GM23338 (cell line): ENCODE data around the gene RYR2. TPM values are rescaled to one million over a fixed set of nuclear protein-coding genes. Genes with fewer than 3 reads are reported as not detected.

ENCODE experiments used
- ATAC-seq: fragments of 200-7000 bp; cut with Tn5 transposase; 3 replicates; pipeline ENCODE4 v1.9.1; 2020
- DNase-seq: peaks from one replicate; pipeline ENCODE4 v3.0.0-alpha.2; 2015; ENCODE audit warnings: low spot score
- H2AFZ ChIP-seq: fragments of 200-600 bp; sonication (generic); 2 replicates; pipeline ENCODE4 v1.8.0; 2016; ENCODE audit warnings: antibody characterized with exemption, mild to moderate bottlenecking, moderate library complexity
- H3F3A ChIP-seq: fragments of 200-600 bp; sonication (generic); replicated peaks from 2 replicates; pipeline ENCODE4 v1.8.0; 2017; ENCODE audit warnings: antibody characterized with exemption, mixed run types, low read depth
- H3K27ac ChIP-seq: fragments of 200-600 bp; sonication (generic); 2 replicates; pipeline ENCODE4 v1.6.1; 2016; ENCODE audit warnings: low read depth
- H3K27me3 ChIP-seq: fragments of 200-600 bp; sonication (generic); 2 replicates; pipeline ENCODE4 v1.8.0; 2016; ENCODE audit warnings: mild to moderate bottlenecking, mixed run types, moderate library complexity; ENCODE audit not compliant: insufficient read depth
- H3K36me3 ChIP-seq: fragments of 200-600 bp; sonication (generic); 2 replicates; pipeline ENCODE4 v1.8.0; 2016; ENCODE audit warnings: mild to moderate bottlenecking; ENCODE audit not compliant: insufficient read depth
- H3K4me1 ChIP-seq: fragments of 200-600 bp; sonication (generic); 2 replicates; pipeline ENCODE4 v1.8.0; 2016; ENCODE audit warnings: mild to moderate bottlenecking, moderate library complexity; ENCODE audit not compliant: insufficient read depth
- H3K4me2 ChIP-seq: fragments of 200-600 bp; sonication (generic); 2 replicates; pipeline ENCODE4 v1.7.1; 2017; ENCODE audit warnings: mixed run types
- H3K4me3 ChIP-seq: fragments of 200-600 bp; sonication (generic); 2 replicates; pipeline ENCODE4 v1.6.1; 2016; ENCODE audit warnings: mixed run types
- H3K79me2 ChIP-seq: fragments of 200-600 bp; sonication (generic); replicated peaks from 2 replicates; pipeline ENCODE4 v1.8.0; 2017; ENCODE audit warnings: mild to moderate bottlenecking; ENCODE audit not compliant: insufficient read depth
- H3K9me2 ChIP-seq: fragments of 200-600 bp; sonication (generic); 2 replicates; pipeline ENCODE4 v1.8.0; 2017; ENCODE audit not compliant: insufficient read depth
- H4K20me1 ChIP-seq: fragments of 200-600 bp; sonication (generic); replicated peaks from 2 replicates; pipeline ENCODE4 v1.8.0; 2017; ENCODE audit warnings: mild to moderate bottlenecking; ENCODE audit not compliant: insufficient read depth
- H3K27ac Mint-ChIP-seq: 2 replicates; pipeline ENCODE4 v1.8.0; 2020; ENCODE audit warnings: inconsistent platforms, mild to moderate bottlenecking, moderate library complexity, mixed read lengths
- H3K27me3 Mint-ChIP-seq: 3 replicates; pipeline ENCODE4 v1.8.0; 2022; ENCODE audit warnings: low read depth, mild to moderate bottlenecking, moderate library complexity, mixed read lengths, inconsistent platforms; ENCODE audit not compliant: insufficient read depth, poor library complexity
- H3K36me3 Mint-ChIP-seq: 3 replicates; pipeline ENCODE4 v1.8.0; 2021; ENCODE audit warnings: low read depth, mild to moderate bottlenecking, inconsistent platforms, moderate library complexity, mixed read lengths
- H3K4me1 Mint-ChIP-seq: 3 replicates; pipeline ENCODE4 v1.8.0; 2020; ENCODE audit warnings: mild to moderate bottlenecking, inconsistent platforms, mixed read lengths
- H3K4me3 Mint-ChIP-seq: 3 replicates; pipeline ENCODE4 v1.8.0; 2021; ENCODE audit warnings: moderate library complexity, mild to moderate bottlenecking, inconsistent platforms, mixed read lengths
- H3K9me3 Mint-ChIP-seq: 3 replicates; pipeline ENCODE4 v1.8.0; 2020; ENCODE audit warnings: moderate library complexity, mild to moderate bottlenecking, inconsistent platforms, mixed read lengths
- CREB1 ChIP-seq: fragments of 250-450 bp; sonication (Bioruptor Pico); IDR thresholded peaks from 2 replicates; pipeline ENCODE4 v1.5.0; 2020; ENCODE audit warnings: low read depth, mild to moderate bottlenecking, moderate library complexity
- EZH2 ChIP-seq: fragments of 200-600 bp; sonication (generic); IDR thresholded peaks from one replicate; pipeline ENCODE4 v1.8.0; 2017; ENCODE audit warnings: antibody characterized with exemption, mild to moderate bottlenecking, low read depth; ENCODE audit not compliant: unreplicated experiment
- EZH2phosphoT487 ChIP-seq: fragments of 200-600 bp; sonication (generic); IDR thresholded peaks from one replicate; pipeline ENCODE4 v1.8.1; 2018; ENCODE audit warnings: antibody characterized with exemption; ENCODE audit not compliant: unreplicated experiment
- JUNB ChIP-seq: IDR thresholded peaks from one replicate; pipeline ENCODE4 v1.6.1; 2016; ENCODE audit warnings: antibody characterized with exemption; ENCODE audit not compliant: unreplicated experiment
- NANOG ChIP-seq: IDR thresholded peaks from 2 replicates; pipeline ENCODE4 v1.6.1; 2016; ENCODE audit warnings: antibody characterized with exemption, borderline replicate concordance
- POLR2AphosphoS5 ChIP-seq: IDR thresholded peaks from 2 replicates; pipeline ENCODE4 v1.6.1; 2016; ENCODE audit warnings: antibody characterized with exemption, low read depth
- STAT1 ChIP-seq: IDR thresholded peaks from one replicate; pipeline ENCODE4 v1.6.1; 2016; ENCODE audit warnings: antibody characterized with exemption; ENCODE audit not compliant: unreplicated experiment
- ZNF114 ChIP-seq: fragments of 250-450 bp; sonication (Bioruptor Pico); IDR thresholded peaks from 2 replicates; pipeline ENCODE4 v1.5.0; 2020; ENCODE audit warnings: mild to moderate bottlenecking, moderate library complexity
- ZNF331 ChIP-seq: fragments of 250-450 bp; sonication (Bioruptor Pico); IDR thresholded peaks from 2 replicates; pipeline ENCODE4 v1.5.0; 2020; ENCODE audit warnings: low read depth, mild to moderate bottlenecking, moderate library complexity
- polyA plus RNA-seq: library from polyadenylated mRNA; unstranded; fragments of >200 nt; fragmentation: Nextera tagmentation; extraction: Ambion mirVana; gene quantifications from 2 replicates; pipeline ENCODE4 v1.2.1, GENCODE V29; 2016
- total RNA-seq: library from RNA; depleted of rRNA; stranded (reverse); fragments of >200 nt; shearing (Covaris generic); gene quantifications from 2 replicates; pipeline ENCODE4 v1.2.3, GENCODE V29; 2014
- TF ChIP-seq, protein P1 (sequence below): fragments of 250-450 bp; sonication (Bioruptor Pico); IDR thresholded peaks from 2 replicates; pipeline ENCODE4 v1.5.0; 2020; ENCODE audit warnings: mild to moderate bottlenecking, moderate library complexity
- TF ChIP-seq, protein P2 (sequence below): IDR thresholded peaks from 2 replicates; pipeline ENCODE4 v1.6.1; 2016; ENCODE audit warnings: antibody characterized with exemption
- TF ChIP-seq, protein P3 (sequence below): IDR thresholded peaks from one replicate; pipeline ENCODE4 v1.6.1; 2018; ENCODE audit warnings: antibody characterized with exemption; ENCODE audit not compliant: unreplicated experiment
- TF ChIP-seq, protein P4 (sequence below), 2 experiments: fragments of 200-600 bp in 1 of 2; sonication (generic) in 1 of 2; conservative IDR thresholded peaks; 2 replicates each; pipeline versions ENCODE4 v1.5.1 to v1.6.1; 2016 to 2017; ENCODE audit warnings: antibody characterized with exemption in 2 of 2, low read depth in 2 of 2, mild to moderate bottlenecking in 2 of 2, moderate library complexity in 1 of 2

RYR2 gene
- total and polyA plus RNA-seq, 2 experiments from 2014 or later = 8.9 to 10.0 TPM

DNA sequence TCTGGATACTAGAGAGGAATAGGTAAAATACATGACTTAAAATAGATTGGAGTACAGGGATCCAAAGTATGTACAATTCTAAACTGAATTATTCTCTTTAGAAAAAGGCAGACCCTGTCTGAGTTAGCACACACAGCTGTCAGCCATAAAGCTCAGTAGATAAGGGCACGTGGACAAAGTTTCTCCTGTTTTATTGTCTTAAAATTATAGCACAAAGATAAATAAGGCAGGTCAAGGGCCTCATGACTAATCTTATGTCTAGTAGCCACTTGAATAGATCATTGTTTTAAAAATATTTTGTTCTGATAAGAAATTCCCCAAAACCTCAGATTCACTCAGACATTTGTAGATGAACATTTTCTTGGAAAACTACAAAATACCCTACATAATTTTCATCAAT, 643.6 kb downstream of the RYR2 start:
- H3K36me3 Mint-ChIP-seq = no peaks in the 10 kb centered on the region
- TF ChIP-seq JUNB (no peak), POLR2AphosphoS5 (no peak), ZNF114 (CRISPR knock-in tag) (no peak), ZNF331 (CRISPR knock-in tag) (no peak), EZH2 (no peak), CREB1 (CRISPR knock-in tag) (no peak), NANOG (no peak), STAT1 (no peak), EZH2phosphoT487 (no peak)
- TF ChIP-seq, protein P1, sequence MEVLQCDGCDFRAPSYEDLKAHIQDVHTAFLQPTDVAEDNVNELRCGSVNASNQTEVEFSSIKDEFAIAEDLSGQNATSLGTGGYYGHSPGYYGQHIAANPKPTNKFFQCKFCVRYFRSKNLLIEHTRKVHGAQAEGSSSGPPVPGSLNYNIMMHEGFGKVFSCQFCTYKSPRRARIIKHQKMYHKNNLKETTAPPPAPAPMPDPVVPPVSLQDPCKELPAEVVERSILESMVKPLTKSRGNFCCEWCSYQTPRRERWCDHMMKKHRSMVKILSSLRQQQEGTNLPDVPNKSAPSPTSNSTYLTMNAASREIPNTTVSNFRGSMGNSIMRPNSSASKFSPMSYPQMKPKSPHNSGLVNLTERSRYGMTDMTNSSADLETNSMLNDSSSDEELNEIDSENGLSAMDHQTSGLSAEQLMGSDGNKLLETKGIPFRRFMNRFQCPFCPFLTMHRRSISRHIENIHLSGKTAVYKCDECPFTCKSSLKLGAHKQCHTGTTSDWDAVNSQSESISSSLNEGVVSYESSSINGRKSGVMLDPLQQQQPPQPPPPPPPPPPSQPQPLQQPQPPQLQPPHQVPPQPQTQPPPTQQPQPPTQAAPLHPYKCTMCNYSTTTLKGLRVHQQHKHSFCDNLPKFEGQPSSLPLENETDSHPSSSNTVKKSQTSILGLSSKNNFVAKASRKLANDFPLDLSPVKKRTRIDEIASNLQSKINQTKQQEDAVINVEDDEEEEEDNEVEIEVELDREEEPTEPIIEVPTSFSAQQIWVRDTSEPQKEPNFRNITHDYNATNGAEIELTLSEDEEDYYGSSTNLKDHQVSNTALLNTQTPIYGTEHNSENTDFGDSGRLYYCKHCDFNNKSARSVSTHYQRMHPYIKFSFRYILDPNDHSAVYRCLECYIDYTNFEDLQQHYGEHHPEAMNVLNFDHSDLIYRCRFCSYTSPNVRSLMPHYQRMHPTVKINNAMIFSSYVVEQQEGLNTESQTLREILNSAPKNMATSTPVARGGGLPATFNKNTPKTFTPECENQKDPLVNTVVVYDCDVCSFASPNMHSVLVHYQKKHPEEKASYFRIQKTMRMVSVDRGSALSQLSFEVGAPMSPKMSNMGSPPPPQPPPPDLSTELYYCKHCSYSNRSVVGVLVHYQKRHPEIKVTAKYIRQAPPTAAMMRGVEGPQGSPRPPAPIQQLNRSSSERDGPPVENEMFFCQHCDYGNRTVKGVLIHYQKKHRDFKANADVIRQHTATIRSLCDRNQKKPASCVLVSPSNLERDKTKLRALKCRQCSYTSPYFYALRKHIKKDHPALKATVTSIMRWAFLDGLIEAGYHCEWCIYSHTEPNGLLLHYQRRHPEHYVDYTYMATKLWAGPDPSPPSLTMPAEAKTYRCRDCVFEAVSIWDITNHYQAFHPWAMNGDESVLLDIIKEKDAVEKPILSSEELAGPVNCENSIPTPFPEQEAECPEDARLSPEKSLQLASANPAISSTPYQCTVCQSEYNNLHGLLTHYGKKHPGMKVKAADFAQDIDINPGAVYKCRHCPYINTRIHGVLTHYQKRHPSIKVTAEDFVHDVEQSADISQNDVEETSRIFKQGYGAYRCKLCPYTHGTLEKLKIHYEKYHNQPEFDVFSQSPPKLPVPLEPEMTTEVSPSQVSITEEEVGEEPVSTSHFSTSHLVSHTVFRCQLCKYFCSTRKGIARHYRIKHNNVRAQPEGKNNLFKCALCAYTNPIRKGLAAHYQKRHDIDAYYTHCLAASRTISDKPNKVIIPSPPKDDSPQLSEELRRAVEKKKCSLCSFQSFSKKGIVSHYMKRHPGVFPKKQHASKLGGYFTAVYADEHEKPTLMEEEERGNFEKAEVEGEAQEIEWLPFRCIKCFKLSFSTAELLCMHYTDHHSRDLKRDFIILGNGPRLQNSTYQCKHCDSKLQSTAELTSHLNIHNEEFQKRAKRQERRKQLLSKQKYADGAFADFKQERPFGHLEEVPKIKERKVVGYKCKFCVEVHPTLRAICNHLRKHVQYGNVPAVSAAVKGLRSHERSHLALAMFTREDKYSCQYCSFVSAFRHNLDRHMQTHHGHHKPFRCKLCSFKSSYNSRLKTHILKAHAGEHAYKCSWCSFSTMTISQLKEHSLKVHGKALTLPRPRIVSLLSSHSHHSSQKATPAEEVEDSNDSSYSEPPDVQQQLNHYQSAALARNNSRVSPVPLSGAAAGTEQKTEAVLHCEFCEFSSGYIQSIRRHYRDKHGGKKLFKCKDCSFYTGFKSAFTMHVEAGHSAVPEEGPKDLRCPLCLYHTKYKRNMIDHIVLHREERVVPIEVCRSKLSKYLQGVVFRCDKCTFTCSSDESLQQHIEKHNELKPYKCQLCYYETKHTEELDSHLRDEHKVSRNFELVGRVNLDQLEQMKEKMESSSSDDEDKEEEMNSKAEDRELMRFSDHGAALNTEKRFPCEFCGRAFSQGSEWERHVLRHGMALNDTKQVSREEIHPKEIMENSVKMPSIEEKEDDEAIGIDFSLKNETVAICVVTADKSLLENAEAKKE = no peak
- TF ChIP-seq, protein P2, sequence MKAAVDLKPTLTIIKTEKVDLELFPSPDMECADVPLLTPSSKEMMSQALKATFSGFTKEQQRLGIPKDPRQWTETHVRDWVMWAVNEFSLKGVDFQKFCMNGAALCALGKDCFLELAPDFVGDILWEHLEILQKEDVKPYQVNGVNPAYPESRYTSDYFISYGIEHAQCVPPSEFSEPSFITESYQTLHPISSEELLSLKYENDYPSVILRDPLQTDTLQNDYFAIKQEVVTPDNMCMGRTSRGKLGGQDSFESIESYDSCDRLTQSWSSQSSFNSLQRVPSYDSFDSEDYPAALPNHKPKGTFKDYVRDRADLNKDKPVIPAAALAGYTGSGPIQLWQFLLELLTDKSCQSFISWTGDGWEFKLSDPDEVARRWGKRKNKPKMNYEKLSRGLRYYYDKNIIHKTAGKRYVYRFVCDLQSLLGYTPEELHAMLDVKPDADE = no peak
- TF ChIP-seq, protein P3, sequence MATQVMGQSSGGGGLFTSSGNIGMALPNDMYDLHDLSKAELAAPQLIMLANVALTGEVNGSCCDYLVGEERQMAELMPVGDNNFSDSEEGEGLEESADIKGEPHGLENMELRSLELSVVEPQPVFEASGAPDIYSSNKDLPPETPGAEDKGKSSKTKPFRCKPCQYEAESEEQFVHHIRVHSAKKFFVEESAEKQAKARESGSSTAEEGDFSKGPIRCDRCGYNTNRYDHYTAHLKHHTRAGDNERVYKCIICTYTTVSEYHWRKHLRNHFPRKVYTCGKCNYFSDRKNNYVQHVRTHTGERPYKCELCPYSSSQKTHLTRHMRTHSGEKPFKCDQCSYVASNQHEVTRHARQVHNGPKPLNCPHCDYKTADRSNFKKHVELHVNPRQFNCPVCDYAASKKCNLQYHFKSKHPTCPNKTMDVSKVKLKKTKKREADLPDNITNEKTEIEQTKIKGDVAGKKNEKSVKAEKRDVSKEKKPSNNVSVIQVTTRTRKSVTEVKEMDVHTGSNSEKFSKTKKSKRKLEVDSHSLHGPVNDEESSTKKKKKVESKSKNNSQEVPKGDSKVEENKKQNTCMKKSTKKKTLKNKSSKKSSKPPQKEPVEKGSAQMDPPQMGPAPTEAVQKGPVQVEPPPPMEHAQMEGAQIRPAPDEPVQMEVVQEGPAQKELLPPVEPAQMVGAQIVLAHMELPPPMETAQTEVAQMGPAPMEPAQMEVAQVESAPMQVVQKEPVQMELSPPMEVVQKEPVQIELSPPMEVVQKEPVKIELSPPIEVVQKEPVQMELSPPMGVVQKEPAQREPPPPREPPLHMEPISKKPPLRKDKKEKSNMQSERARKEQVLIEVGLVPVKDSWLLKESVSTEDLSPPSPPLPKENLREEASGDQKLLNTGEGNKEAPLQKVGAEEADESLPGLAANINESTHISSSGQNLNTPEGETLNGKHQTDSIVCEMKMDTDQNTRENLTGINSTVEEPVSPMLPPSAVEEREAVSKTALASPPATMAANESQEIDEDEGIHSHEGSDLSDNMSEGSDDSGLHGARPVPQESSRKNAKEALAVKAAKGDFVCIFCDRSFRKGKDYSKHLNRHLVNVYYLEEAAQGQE = no peak
- TF ChIP-seq, protein P4, sequence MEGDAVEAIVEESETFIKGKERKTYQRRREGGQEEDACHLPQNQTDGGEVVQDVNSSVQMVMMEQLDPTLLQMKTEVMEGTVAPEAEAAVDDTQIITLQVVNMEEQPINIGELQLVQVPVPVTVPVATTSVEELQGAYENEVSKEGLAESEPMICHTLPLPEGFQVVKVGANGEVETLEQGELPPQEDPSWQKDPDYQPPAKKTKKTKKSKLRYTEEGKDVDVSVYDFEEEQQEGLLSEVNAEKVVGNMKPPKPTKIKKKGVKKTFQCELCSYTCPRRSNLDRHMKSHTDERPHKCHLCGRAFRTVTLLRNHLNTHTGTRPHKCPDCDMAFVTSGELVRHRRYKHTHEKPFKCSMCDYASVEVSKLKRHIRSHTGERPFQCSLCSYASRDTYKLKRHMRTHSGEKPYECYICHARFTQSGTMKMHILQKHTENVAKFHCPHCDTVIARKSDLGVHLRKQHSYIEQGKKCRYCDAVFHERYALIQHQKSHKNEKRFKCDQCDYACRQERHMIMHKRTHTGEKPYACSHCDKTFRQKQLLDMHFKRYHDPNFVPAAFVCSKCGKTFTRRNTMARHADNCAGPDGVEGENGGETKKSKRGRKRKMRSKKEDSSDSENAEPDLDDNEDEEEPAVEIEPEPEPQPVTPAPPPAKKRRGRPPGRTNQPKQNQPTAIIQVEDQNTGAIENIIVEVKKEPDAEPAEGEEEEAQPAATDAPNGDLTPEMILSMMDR (conservative IDR thresholded peaks at IDR 0.05; ENCODE audit: low read depth in 2 of 2) = no peak
- no peak for ATAC-seq
- no peak for DNase-seq
- H3K27ac Mint-ChIP-seq = no peak overlapping the region
- Histone ChIP-seq H3K4me1 (peaks cover 15% of the 10 kb centered on the region), H3K9me2 (no peaks in the 10 kb centered on the region), H2AFZ (no peak overlapping the region), H3K36me3 (no peaks in the 10 kb centered on the region), H3K79me2 (no peaks in the 10 kb centered on the region), H4K20me1 (no peaks in the 10 kb centered on the region), H3F3A (no peaks in the 10 kb centered on the region), H3K27me3 (no peaks in the 10 kb centered on the region), H3K27ac (no peak overlapping the region), H3K4me2 (no peak overlapping the region), H3K4me3 (no peak overlapping the region)
- H3K4me3 Mint-ChIP-seq = no peak overlapping the region
- H3K9me3 Mint-ChIP-seq = no peaks in the 10 kb centered on the region
- peaks cover 22% of the 10 kb centered on the region for H3K4me1 Mint-ChIP-seq
- no peaks in the 10 kb centered on the region for H3K27me3 Mint-ChIP-seq
